ENCODE measurements around the gene CDO1. TPM values are rescaled to one million over a fixed set of nuclear protein-coding genes. Genes with fewer than 3 reads are reported as not detected.

The CDO1 gene
- total and polyA plus RNA-seq, 9 of the 15 experiments (the other 6 are each of a cell fraction or from before 2014, with no cell fraction given) = 0.16 to 0.22 TPM; not detected in 7

DNA sequence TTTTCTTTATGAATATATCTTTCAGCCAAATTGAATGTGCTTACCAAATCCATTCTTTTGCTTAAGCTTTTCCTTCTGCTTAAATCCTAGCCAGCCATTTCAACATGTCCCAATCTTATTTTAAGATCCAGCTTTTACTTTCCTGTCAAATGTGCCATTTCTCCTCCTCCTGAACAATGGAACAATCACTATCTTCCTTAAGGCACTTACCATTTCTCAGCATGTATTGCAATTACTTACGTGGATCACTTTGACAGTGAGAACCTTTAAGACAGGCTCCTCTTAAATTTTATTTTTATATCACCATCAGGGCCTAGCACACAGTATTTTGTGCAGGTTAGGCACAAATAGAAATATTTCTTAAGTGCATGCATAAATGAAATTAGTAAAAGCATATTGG, 4.4 kb upstream of the CDO1 start:
- no peak for ATAC-seq

More for the DNA sequence above, 4.4 kb upstream of the CDO1 start:
- peaks cover 4% of the 10 kb centered on the region; the same call in 1 of the 2 replicates for H3K9me3 ChIP-seq (replicated peaks; ENCODE audit: control insufficient read depth, insufficient read depth, low read depth, low read length)
- H3K79me2 ChIP-seq (ENCODE audit: control insufficient read depth, insufficient read depth, low read length) = no peaks in the 10 kb centered on the region
- CTCF ChIA-PET (ENCODE audit: low intra/inter-chr PET ratio) = no interaction called here
- no peak for DNase-seq (ENCODE audit: extremely low read depth in 1 of 4, low spot score in 3 of 4)
- no peak overlapping the region for H3K4me3 ChIP-seq
- POLR2A ChIA-PET = no interaction called here
- no peak overlapping the region for H3K4me2 ChIP-seq (ENCODE audit: insufficient read depth, low read length)
- no peak overlapping the region for H3K9ac ChIP-seq (ENCODE audit: insufficient read depth in 1 of 2, low read depth in 2 of 2, low read length in 2 of 2)
- intact Hi-C loops (cut with micrococcal nuclease) (no loop called here), in situ Hi-C loops (cut with MboI) (no loop called here)
- H3K36me3 ChIP-seq (ENCODE audit: control insufficient read depth, insufficient read depth, low read length) = no peaks in the 10 kb centered on the region
- no peaks in the 10 kb centered on the region; a peak in 1 of 5 replicates for H3K4me1 ChIP-seq (replicated peaks in 1 of 2; ENCODE audit: control insufficient read depth in 2 of 2, insufficient read depth in 2 of 2, low read length in 2 of 2)
- H3K27me3 ChIP-seq (ENCODE audit: control insufficient read depth in 2 of 2, insufficient read depth in 2 of 2, low read length in 2 of 2) = peaks cover 9 to 18% of the 10 kb centered on the region in 2 experiments; a peak in 4 of 5 replicates
- no TSS peak for BruUV-seq (replicated peaks)
- no peak for TF ChIP-seq U2AF2 (optimal IDR thresholded peaks at IDR 0.05; ENCODE audit: low read depth, low read length)
- no peak for TF ChIP-seq FUS (optimal IDR thresholded peaks at IDR 0.05; ENCODE audit: low read depth, low read length)
- TF ChIP-seq LEF1 (IDR thresholded peaks at IDR 0.05) = no peak
- TF ChIP-seq CCNT2 (IDR thresholded peaks at IDR 0.05; ENCODE audit: borderline replicate concordance, extremely low read depth, insufficient read length, low read depth, low read length) = no peak
- TF ChIP-seq SIN3B (IDR thresholded peaks at IDR 0.05; ENCODE audit: low read depth) = no peak
- TF ChIP-seq, protein P1, sequence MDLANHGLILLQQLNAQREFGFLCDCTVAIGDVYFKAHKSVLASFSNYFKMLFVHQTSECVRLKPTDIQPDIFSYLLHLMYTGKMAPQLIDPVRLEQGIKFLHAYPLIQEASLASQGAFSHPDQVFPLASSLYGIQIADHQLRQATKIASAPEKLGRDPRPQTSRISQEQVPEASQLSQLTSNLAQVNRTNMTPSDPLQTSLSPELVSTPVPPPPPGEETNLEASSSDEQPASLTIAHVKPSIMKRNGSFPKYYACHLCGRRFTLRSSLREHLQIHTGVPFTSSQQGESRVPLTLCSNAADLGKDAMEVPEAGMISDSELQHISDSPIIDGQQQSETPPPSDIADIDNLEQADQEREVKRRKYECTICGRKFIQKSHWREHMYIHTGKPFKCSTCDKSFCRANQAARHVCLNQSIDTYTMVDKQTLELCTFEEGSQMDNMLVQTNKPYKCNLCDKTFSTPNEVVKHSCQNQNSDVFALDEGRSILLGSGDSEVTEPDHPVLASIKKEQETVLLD (IDR thresholded peaks at IDR 0.05) = no peak
- TF ChIP-seq POLR2AphosphoS2 (IDR thresholded peaks at IDR 0.05; ENCODE audit: low read length) = no peak
- no peak for TF ChIP-seq SMAD3 (CRISPR knock-in tag; conservative IDR thresholded peaks at IDR 0.05)
- TF ChIP-seq ZNF551 (CRISPR knock-in tag; IDR thresholded peaks at IDR 0.05) = no peak
- no peak for TF ChIP-seq NCOA1 (IDR thresholded peaks at IDR 0.05; ENCODE audit: low read depth)
- TF ChIP-seq ZNF174 (CRISPR knock-in tag; IDR thresholded peaks at IDR 0.05) = no peak
- TF ChIP-seq, protein P2, sequence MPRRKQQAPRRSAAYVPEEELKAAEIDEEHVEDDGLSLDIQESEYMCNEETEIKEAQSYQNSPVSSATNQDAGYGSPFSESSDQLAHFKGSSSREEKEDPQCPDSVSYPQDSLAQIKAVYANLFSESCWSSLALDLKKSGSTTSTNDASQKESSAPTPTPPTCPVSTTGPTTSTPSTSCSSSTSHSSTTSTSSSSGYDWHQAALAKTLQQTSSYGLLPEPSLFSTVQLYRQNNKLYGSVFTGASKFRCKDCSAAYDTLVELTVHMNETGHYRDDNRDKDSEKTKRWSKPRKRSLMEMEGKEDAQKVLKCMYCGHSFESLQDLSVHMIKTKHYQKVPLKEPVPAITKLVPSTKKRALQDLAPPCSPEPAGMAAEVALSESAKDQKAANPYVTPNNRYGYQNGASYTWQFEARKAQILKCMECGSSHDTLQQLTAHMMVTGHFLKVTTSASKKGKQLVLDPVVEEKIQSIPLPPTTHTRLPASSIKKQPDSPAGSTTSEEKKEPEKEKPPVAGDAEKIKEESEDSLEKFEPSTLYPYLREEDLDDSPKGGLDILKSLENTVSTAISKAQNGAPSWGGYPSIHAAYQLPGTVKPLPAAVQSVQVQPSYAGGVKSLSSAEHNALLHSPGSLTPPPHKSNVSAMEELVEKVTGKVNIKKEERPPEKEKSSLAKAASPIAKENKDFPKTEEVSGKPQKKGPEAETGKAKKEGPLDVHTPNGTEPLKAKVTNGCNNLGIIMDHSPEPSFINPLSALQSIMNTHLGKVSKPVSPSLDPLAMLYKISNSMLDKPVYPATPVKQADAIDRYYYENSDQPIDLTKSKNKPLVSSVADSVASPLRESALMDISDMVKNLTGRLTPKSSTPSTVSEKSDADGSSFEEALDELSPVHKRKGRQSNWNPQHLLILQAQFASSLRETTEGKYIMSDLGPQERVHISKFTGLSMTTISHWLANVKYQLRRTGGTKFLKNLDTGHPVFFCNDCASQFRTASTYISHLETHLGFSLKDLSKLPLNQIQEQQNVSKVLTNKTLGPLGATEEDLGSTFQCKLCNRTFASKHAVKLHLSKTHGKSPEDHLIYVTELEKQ (CRISPR knock-in tag; IDR thresholded peaks at IDR 0.05) = no peak
- no peak for TF ChIP-seq IRF2 (CRISPR knock-in tag; IDR thresholded peaks at IDR 0.05)
- TF ChIP-seq HDAC6 (IDR thresholded peaks at IDR 0.05; ENCODE audit: low read depth, low read length) = no peak
- no peak overlapping the region for H3K27ac ChIP-seq (ENCODE audit: extremely low read depth, low read depth, low read length)
- no peak for FAIRE-seq
- H4K20me1 ChIP-seq (replicated peaks; ENCODE audit: control insufficient read depth, insufficient read depth, low read length) = no peaks in the 10 kb centered on the region
- WGBS (ENCODE audit: insufficient coverage, low coverage, missing lambda C conversion rate) = 0% methylated on average over 1 of the region's 1 CpG
- no peaks in the 10 kb centered on the region for H3K9me1 ChIP-seq (ENCODE audit: control insufficient read depth, insufficient read depth, low read length)
- H2AFZ ChIP-seq (ENCODE audit: low read depth, low read length) = no peak overlapping the region
